Astrocyte (in vitro differentiated cells and primary cell): Measurements from ENCODE around the gene DOCK2.

Experiments
- EZH2 ChIP-seq: IDR thresholded peaks from 2 replicates; pipeline ENCODE4 v1.6.1; 2012; ENCODE audit warnings: mild to moderate bottlenecking, low read length, inconsistent platforms; ENCODE audit not compliant: insufficient read depth
- TF ChIP-seq, protein P1 (sequence below): IDR thresholded peaks from 2 replicates; pipeline ENCODE4 v1.5.1; 2011; ENCODE audit warnings: low read depth, mild to moderate bottlenecking, inconsistent platforms, low read length, moderate library complexity; ENCODE audit not compliant: insufficient read depth

DNA sequence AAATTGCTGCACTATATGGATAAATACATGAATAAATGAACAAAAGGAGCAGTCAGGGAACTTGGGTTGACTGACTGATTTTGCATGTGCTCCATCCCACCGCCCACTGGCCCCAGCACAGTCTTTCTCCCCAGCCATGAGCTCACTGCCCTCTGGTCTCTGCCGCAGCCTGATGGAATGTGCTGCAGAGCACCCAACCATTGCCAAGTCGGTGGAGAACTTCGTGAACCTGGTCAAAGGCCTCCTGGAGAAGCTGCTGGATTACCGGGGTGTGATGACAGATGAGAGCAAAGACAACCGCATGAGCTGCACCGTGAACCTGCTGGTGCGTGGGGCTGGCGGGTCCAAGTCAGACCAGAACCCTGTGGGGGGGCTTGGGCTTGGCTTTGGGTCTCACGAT is 397.2 kb downstream of the DOCK2 start:
- TF ChIP-seq, protein P1, sequence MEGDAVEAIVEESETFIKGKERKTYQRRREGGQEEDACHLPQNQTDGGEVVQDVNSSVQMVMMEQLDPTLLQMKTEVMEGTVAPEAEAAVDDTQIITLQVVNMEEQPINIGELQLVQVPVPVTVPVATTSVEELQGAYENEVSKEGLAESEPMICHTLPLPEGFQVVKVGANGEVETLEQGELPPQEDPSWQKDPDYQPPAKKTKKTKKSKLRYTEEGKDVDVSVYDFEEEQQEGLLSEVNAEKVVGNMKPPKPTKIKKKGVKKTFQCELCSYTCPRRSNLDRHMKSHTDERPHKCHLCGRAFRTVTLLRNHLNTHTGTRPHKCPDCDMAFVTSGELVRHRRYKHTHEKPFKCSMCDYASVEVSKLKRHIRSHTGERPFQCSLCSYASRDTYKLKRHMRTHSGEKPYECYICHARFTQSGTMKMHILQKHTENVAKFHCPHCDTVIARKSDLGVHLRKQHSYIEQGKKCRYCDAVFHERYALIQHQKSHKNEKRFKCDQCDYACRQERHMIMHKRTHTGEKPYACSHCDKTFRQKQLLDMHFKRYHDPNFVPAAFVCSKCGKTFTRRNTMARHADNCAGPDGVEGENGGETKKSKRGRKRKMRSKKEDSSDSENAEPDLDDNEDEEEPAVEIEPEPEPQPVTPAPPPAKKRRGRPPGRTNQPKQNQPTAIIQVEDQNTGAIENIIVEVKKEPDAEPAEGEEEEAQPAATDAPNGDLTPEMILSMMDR, result no peak
- no peak for TF ChIP-seq EZH2
